GM18861 (cell line): Measurements from ENCODE around the gene LCAT.

Source experiments
- ATAC-seq: cut with Tn5 transposase; IDR thresholded peaks from one replicate; pipeline ENCODE4 v1.9.1; 2021; ENCODE audit not compliant: unreplicated experiment

Gene LCAT

DNA sequence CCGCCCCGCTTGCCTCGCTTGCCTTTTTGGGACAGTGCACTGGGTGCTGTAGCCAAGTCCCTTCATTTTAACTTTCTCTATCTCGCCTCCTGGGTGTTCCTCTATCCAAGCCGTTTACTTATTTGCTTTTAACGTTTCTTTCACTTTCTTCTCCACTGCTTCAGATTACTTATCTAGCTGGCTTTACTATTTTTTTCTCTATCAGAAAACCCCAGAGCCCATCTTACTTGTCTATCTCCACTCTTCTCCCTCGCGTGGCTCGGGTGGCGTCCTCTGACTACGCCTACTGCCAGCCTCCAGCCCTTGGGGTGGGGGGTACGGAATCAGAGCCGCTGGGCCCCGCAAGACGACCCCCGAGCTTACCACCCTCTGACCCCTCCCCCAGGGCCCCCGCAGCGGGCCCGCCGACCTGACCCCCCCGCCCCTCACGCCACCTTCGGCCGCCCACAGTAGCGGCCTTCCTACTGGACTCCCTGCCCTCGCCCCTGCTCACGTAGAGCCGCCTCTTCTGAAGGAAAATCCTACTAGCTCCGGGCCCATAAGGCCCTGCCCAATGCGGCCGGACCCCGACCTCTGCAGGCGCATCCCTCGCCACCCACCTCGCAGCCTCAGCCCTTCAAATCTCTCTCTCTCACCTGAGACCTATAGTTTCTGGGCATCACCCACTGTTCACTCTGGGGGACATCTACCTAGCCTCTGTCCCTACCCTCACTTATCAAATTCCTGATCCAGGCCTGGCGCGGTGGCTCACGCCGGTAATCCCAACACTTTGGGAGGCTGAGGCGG lies 25.5 kb upstream of the LCAT start:
- ATAC-seq, result no peak

DNA sequence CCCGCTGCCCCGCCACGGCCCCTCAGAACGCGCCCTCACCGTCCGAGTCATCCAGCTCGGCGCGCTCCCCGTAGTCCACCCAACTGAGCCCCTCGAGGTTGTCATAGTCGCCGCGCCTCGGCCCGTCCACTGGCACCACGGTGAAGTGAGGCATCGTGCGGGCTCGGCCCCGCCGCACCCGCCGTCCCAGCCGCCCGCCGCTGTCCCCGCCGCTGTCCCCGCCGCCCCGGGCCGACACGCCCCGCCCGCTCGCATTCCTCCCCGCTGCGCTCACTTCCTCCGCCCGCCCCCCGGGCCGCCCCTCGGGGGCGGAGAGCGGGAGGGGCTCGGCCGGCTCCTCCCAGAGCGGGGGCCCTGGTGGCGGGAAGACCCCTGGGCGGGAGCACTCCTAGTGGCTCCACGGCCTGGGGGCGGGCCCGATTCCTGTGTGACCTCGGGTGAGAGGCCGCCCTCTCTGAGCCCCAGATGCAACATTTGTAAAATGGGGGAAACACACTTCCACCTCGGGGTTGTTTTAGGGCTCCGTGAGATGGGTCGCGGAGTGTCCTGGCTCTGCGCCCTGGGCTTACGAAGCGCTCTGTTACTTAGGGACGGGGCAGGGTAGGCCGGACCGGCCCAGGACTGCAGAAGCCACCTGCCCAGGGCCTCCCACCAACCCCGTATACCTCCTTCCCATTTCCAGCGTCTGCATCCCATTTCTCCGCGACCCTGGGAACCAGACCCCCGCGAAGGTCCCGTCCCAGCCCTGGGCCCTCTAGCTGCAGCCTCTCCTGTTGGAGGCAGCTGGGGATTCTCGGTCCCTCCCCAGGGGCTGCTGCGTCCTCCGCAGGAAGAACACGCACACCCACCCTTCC lies 24.7 kb upstream of the LCAT start, which contains the start of gene SLC12A4:
Gene SLC12A4 (minus strand): TSS at position 238 of the 854 bp plus-strand sequence. CDS start 84 bp downstream, at position 154.
- ATAC-seq, result no peak

DNA sequence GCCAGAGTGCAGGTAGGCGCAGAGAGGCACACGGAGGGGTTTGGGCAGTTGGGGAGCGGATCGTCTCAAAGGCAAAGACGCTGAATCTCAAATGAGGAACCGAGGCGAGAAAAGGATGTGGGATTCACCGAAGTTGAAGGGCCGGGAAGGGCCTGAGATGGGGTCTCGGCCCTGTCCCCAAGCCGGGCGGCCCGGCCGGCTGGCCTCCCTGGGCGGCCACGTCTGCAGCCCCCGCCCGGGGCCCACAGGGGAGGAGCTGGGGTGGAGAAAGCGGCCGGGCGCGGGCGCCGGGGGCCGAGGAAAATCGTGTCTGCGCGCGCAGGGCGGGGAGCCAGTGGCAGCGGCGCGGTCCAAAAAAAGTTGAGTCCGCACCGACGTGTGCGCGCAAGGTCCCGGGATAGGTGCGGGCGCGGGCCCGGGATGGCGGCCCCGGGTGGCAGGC lies 24.1 kb upstream of the LCAT start:
- no peak for ATAC-seq

DNA sequence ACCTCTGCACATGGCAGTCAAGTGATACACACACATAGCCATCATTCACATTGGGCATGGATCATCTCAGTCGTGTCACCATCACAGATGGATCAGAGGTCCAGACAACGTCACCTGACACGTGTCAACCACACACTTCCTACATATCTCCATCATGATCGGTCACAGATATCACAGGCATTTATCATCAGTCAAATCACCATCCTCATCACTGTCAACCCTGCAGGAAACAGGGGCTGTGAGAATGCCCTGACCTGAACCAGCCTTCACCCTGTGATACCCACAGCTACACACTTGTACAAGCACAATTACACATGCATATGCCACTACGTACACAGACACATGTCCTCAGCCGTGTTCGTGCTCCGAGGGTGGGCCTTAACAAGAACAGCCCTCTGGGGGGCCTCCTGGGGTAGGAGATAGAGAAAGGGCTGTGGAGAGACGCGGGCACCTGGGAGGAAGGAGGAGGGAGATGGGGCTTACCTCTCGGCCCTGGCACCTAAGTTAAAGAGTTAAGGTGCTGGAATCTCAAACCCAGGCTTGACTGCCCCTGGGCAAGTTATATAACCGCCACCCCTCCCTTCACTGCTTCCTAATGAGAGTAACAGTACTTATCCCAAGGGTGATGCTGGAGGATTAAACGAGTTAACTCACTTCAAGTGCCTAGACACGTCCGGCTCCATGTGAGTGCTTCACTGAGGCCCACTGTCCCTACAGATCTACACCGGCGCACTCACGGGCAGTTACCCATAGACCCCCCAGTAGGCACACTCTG lies 23.4 kb upstream of the LCAT start:
- ATAC-seq, result no peak

DNA sequence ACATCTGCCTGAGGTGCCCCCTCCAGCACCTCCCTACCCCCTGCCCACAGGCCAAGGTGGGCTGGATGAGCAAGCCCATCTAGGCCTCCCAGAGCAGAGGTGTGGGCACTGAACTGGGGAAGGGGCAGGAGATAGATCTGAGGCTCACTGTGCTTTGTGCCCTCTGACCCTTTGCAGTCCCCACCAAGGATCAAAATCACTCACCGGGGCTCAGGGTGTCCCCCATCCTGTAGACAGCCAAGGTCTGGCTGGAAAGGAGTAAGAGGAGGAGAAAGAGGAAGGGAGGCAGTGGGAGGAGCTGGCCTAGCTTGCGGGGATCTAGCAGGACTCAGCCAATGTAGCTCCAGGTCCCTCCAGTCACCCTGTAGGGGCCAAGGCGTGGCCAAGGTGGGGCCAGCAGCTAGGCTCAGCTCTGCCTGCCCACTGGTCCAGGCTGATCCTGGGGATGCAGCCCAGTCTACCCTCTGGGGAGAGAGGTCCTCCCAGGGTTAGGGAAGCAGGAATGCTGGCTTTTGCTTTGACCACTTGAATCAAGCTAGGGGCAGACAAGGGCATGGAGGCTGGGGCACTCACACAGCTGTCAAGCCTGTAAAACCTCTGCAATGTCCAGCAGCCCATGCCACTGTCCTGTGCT lies 22.7 kb upstream of the LCAT start:
- no peak for ATAC-seq

DNA sequence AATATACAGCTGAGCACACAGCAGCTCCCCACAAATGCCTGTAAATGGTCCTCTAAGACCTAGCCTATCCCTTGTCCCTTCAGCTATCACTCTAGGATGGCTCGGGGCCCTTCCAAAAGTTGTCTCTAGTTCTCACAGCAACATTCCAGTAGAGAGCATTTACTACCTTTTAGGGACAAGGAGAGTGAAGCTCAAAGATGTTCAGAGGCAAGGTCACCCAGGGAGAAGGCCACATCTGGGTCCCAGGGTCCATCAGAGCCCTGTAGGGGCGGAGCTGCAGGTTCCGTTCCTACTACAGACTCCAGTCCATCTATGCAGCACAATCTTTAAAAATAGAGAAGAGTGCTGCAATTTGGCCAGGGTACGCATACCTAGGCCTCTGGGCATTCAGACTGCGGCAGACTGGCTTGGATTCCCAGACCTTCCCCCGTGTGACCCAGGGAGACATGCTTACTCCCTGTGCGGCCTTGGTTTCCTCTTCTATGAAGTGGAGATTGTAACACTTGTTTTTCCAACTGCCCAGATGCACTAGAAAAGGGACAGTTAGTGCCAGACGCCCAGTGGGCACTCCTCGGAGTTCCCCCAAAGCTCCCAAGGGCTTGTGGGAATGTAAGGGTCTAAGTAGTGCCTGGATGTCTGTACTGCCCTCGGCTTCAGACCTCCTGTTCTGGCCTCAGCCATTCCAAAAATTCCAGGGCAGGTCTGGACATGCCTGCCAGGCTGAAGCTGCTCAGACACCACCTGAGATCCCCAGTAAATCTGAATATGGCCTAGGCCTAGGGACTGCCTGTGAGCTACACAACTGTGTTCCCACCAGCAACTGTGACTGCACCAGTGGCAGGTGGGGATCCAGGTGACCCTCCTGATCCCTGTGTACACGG lies 22.0 kb upstream of the LCAT start:
- no peak for ATAC-seq

DNA sequence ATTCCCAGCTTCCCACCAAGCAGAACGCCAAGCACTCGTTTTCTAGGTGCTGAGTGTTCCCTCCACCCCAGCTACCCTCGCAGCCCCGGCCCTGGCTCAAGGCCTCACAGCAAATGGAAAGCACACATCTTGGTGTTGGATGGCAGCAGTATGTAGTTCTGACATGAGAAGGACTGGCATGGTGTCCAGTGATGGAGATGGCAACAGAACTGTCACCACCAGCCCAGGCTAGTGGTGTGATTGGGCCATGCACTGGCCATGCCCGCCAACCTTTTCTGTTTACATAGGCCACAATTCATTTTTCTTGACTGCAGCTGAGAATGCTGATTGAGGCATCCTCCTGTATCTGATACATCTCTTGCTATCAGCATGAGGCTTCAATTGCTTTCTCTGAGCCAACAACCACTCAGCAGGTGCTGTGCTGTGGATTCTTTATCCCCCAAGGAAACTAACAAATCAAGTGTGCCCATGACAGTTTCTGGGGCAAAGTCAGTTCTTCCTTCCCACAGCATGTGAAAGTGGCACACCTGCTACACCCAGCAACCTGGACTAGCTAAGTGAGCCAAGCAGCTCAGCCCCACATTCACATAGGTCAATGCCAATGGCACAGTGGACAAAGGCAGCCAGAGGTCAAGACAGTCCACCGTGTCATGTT lies 20.7 kb upstream of the LCAT start:
- no peak for ATAC-seq

DNA sequence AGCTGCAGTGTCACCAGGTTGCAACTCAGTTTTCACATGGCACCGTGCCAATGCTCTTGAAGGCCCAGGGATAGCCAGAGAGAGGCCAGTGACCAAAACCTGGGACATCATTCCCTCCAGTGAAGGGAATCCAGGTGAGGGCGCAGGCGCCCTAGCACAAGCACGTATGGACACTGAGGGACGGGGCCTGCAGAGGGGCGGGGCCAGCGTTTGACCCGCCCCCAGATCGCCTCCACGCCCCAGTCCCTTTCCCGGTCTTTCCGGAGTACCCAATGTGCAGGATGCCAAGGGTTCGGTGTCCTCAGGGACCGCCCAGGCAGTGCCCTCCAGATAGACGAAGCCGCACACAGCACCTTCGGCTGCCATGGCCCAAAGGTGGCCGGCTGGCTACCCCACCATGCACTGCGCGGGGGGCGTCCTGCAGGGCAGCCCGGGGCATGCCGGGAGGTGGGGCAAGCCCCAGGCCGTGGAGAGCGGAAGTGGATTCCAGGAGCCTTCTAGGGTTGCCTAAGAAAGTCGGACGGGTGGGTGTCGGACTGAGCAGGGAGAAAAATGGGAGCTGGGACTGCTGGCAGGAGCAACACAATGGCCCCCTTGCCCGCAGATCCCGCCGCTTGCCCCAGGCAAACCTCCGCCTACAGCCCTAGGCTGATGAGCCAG lies 19.9 kb upstream of the LCAT start:
- no peak for ATAC-seq

DNA sequence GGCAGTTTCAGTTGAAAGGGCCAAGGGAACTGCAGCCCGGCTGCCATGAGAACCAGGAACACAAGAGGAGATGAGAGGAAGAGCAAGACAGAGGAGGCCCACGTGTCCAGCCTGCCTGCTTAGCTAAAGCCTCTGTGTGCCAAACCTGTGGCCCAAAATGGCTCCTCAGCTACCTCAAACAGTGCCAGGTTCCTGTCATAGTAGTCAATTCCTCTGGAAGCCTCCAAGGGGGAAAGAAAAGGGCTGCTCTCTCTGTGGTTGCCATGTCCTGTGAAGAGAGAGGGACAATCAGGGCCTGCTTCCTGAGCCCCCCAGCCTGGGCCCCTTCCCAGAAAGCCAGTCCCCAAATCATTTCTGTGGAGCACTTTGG lies 19.4 kb upstream of the LCAT start:
- no peak for ATAC-seq

DNA sequence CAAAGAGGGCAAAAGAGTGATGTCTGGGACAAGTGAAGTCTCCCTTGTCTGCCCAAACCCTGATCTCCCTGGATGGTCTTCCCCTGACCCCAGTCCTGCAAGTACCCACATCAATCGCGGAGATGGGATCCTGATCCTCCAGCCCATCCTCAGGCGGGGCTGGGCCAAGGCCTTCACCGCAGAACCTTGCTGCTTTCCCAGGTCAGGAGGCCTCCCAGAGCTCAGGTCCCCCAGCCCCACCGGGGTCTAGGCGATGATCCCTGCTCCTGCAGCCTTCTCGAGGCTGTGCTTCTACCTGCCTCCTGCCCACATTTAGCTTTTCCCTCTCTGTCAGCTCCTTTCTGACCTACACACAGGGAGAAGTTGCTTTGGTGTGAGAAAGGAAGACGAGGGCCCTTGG lies 18.2 kb upstream of the LCAT start:
- no peak for ATAC-seq

DNA sequence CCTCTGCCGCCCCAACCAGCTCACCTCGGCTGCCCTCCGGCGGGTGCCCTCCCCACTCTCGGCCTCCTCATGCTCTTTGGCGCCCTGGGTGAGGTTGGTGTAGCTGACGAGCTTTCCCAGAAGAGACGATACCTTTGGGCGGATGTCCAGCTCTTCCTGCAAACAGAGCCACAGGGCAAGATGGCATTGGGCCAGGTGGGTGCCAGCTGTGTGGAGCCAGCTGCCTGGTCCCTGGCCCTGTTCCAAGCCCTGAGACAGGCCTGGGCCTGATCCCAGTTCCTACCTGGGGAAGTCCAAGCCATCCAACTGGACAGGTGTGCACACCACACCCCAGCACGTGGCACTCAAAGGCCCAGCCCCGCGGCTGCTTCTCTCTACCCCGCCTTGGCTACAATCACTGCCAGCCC lies 17.6 kb upstream of the LCAT start:
- ATAC-seq, result no peak

DNA sequence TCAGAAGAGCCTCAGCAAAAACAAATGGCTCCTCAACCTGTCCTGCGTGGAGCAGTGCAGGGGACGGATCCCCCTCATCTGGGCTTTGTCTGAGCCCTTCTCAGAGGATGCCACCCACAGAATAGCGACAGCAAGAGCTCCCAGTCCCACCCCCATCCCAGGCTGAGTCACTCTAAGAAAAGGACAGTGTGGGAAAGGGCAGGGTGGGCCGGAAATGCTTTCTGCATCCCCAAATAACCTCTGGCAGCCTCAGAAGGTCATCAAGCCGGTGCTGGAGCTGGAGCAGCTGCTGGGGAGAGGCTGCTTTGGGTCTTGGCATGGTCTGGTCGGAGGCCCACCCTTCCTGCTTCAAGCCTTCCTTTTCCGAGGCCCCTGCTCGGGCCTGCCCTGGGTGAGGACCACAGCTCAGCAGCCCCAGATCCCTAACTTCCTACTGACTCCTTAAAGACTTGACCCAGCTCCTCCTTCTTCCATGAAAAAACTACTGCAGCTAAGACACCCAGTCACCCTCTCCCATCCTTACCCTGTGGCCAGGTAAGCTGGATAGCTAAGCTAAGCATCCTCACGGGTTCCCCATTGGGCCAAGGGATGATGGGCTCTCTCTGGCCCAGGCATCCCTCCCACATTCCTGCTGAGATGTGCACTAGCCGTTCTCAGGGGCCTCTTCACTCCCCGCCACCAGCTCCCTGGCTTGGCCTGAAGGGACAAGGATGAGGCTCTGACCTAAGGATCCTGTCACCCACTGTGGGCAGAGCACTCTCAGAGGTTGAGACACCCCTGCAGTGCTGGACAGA lies 15.8 kb upstream of the LCAT start:
- ATAC-seq, result no peak

DNA sequence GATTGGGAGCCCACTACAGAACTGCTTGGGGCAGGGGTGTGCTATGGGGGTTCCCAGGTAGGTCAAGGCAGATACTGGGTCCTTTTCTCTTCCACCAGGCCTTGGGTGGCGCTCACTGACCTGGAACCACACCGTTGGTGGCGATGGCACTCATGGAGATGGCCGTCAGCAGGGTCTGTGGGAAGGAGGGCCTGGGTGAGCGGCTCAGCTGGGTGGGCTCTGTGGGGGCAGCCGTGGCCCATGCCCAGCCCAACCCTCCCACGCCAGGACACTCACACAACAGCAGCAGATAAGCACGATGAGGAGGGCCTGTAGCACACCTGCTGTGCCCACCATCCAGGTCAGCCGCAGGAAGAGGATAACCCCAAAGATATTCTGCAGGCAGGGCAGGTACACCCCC lies 13.7 kb upstream of the LCAT start:
- no peak for ATAC-seq

DNA sequence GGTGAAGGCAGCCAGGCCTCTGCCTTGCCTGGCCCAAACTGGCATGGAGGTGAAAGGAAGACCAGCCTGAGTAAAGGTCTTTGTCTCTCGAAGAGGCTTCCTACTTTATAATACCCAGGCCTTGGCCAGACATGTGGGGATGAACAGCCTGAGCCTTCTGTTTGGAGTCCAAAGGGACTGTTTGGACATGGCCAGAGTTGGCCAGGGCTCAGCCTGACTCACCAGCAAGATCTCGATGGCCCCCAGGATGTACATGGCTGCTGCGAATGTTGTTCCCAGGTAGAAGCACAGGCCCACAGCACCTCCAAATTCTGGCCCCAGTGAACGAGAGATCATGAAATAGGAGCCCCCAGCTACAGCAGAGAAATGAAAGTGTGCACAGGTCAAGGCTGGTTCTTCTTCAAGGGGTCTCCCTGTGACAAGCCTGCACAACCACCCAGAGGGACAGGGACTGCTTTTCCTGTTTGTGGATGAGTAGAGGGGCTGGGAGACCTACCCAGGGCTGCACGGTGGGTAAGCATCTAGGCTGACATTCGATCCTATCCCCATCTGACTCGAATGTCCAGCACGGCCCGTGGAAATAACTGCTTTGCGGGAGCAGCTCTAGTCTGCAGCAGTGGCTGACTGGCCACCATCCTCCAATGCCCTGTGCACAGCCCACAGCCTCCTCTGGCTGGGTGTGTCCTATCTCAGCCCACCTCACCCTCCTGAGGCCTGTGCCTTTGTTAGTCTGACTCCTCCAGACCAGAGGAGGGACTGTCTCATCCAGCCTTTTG lies 10.7 kb upstream of the LCAT start:
- ATAC-seq, result no peak

DNA sequence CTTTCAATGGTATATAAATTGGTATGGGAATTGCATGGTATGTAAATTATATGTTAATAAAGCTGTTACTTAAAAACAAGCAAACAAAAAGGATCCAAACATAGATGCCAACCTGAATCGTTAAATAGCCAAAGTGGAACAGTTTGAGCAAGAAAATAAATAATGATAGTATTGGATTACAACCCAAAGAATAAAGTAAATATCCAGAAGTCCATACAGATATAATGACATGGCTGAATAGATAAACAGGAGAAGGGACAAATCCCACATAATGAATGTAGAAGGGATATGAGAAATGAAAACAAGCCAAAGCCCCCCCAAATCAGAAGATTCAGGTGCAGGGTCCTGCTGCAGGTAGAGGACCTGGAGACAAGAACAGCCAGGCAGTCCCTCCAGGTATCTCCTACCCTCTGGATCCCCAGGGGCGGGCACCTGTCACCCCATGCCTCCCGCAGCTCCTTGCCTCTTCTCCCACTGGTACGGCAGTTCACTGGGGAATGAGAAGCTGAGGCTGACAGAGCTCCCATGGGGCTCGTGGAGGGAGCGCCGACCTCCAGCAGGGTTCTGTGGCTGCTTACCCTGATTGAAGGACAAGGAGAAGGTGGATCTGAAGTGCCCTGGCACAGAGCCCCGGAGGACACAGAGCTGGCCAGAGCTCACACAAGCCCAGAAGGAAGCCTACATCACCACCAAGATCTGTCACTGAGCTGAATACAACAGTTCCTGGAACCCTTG lies 9.9 kb upstream of the LCAT start:
- no peak for ATAC-seq

DNA sequence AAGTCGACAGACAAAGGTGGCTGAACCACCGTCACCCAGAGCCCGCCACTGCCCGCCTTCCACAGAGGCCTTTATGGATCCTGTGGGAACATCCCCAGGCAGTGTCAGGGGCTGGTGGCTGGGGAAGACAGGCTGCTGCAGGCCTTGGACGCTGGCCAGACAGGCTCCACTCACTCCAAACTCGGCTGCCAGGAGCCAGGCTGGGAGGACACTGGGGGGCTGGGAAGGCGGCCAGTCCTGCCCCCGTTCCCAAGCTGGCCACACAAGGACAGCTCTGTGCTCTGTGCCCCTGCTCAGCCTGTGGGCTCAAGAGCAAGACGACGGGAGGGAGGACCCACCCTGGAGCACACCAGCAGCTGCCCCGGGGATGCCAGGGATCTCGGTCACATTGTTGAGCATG lies 7.6 kb upstream of the LCAT start:
- ATAC-seq, result no peak

DNA sequence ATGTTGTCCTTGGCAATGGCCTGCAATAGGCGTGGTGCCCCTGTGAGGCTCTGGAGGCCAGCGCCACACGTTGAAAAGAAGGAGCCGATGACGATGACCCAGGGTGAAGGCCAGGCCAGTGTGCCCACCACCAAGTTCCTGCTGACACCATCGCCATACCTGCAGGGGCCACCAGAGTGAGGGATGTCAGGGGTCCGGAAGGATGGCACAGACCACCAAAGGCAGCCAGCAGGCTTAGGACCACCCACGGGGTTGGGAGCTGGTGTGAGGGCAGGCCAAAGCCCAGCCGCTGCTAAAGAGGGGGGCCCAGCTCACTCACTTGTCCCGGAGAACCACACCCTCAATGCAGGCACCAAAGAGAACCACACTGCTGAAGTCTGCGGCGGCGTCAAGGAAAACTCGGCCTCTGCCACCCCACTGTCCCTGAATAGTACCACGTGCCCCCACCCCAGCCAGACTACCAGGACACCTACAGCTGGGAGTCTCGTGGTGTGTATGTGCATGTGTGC lies 6.5 kb upstream of the LCAT start:
- ATAC-seq, result no peak
